Measurements from ENCODE around the gene ARMC7. TPM values are rescaled to one million over a fixed set of nuclear protein-coding genes. Genes with fewer than 3 reads are reported as not detected.

ARMC7 gene
- total and polyA plus RNA-seq, 2 of the 4 experiments (the other 2 are of a cell fraction), result 1.8 to 6.9 TPM

- DNase-seq (no peak), ATAC-seq (ENCODE audit: low read depth) (no peak)
- H3K79me1 ChIP-seq (ENCODE audit: low read depth in 1 of 2, low read length in 2 of 2), result peaks cover 3 to 5% of the 10 kb centered on the region in 2 experiments; a peak in 3 of 4 replicates
- H3K9me1 ChIP-seq (ENCODE audit: insufficient read depth, low read length), result 0 out of 2 replicates have a peak, but pooled peaks cover 3% of the 10 kb centered on the region
- H3K27me3 ChIP-seq (ENCODE audit: control insufficient read depth, insufficient read depth, low read length), result no peaks in the 10 kb centered on the region
- no peak overlapping the region for H3K4me2 ChIP-seq (ENCODE audit: low read depth, low read length)
- no peak overlapping the region for H3K9ac ChIP-seq (ENCODE audit: low read depth, low read length)
- H2AFZ ChIP-seq (replicated peaks; ENCODE audit: low read length, poor library complexity), result no peak overlapping the region
- BruUV-seq (replicated peaks), result no TSS peak
- TF ChIP-seq ELK1 (IDR thresholded peaks at IDR 0.05; ENCODE audit: borderline replicate concordance, low read depth, low read length) (no peak), NFE2L2 (IDR thresholded peaks at IDR 0.05; ENCODE audit: low read depth, low read length) (no peak), MAZ (IDR thresholded peaks at IDR 0.05; ENCODE audit: borderline replicate concordance, low read depth, low read length) (no peak), RFX5 (IDR thresholded peaks at IDR 0.05; ENCODE audit: low read depth, low read length) (no peak), SMC3 (IDR thresholded peaks at IDR 0.05; ENCODE audit: low read depth, low read length) (no peak), MAFK (IDR thresholded peaks at IDR 0.05; ENCODE audit: low read depth, low read length) (no peak), MXI1 (IDR thresholded peaks at IDR 0.05; ENCODE audit: borderline replicate concordance, low read depth, low read length) (no peak), CEBPB (IDR thresholded peaks at IDR 0.05; ENCODE audit: low read depth, low read length) (no peak), CTCF (conservative IDR thresholded peaks at IDR 0.05; ENCODE audit: low read depth, low read length) (no peak), FOS (IDR thresholded peaks at IDR 0.05; ENCODE audit: low read depth, low read length) (no peak), RCOR1 (IDR thresholded peaks at IDR 0.05; ENCODE audit: insufficient replicate concordance, low read length) (no peak), RAD21 (IDR thresholded peaks at IDR 0.05; ENCODE audit: low read length) (no peak), USF2 (IDR thresholded peaks at IDR 0.05; ENCODE audit: low read depth, low read length) (no peak), BHLHE40 (IDR thresholded peaks at IDR 0.05; ENCODE audit: low read depth, low read length) (no peak), CHD1 (IDR thresholded peaks at IDR 0.05; ENCODE audit: low read depth, low read length) (no peak), POLR2A (IDR thresholded peaks at IDR 0.05; ENCODE audit: low read depth, low read length) (no peak)
- H3K27ac ChIP-seq (ENCODE audit: insufficient read depth, low read length), result no peak overlapping the region
- H3K18ac ChIP-seq (ENCODE audit: low read depth, low read length), result no peak overlapping the region
- no peak overlapping the region for H3K14ac ChIP-seq (replicated peaks; ENCODE audit: low read depth, low read length)
- no peak overlapping the region for H2AK9ac ChIP-seq (replicated peaks; ENCODE audit: low read depth, low read length, poor library complexity)
- no peak overlapping the region for H4K5ac ChIP-seq (ENCODE audit: low read depth, low read length)
- no peak overlapping the region for H3K4me3 ChIP-seq (ENCODE audit: insufficient read depth, low read depth, low read length)
- intact Hi-C loops (cut with micrococcal nuclease) (loop anchor here (5.0 to 10.0 kb wide), 2 partner anchors 51 to 143 kb away; partner anchors contain the start of gene NUP85), dilution Hi-C loops (cut with HindIII; ENCODE audit: low sequenced_read_pairs, unreplicated experiment) (no loop called here), in situ Hi-C loops (cut with MboI; ENCODE audit: low sequenced_read_pairs) (loop anchor here (10.0 to 25.0 kb wide), 2 partner anchors 143 to 351 kb away; partner anchors contain the start of genes GRB2 and NUP85)
- ChIA-PET POLR2A (ENCODE audit: unreplicated experiment) (no interaction called here), CTCF (interaction anchor here (0.6 to 2.3 kb wide), 2 partner anchors 12 to 52 kb away, joined by 4 to 13 read pairs; no protein-coding TSS in a partner anchor)
- no peak overlapping the region for H2BK5ac ChIP-seq (ENCODE audit: low read depth, low read length, poor library complexity, severe bottlenecking)
- no peak overlapping the region for H2BK20ac ChIP-seq (ENCODE audit: low read depth, low read length)
- no peaks in the 10 kb centered on the region for H3K9me3 ChIP-seq (ENCODE audit: control insufficient read depth, insufficient read depth, low read length)
- no peak overlapping the region for H4K8ac ChIP-seq (ENCODE audit: low read depth in 2 of 2, low read length in 2 of 2)
- H3K36me3 ChIP-seq (ENCODE audit: control insufficient read depth, insufficient read depth, low read length), result peaks cover 50% of the 10 kb centered on the region
- H3K4ac ChIP-seq (ENCODE audit: low read depth, low read length), result no peak overlapping the region
- H2BK15ac ChIP-seq (ENCODE audit: low read depth, low read length), result no peak overlapping the region
- H3K23ac ChIP-seq (ENCODE audit: low read depth, low read length), result no peak overlapping the region
- no peak overlapping the region for H2BK120ac ChIP-seq (ENCODE audit: low read depth, low read length)
- H2AK5ac ChIP-seq (ENCODE audit: low read depth, low read length), result no peak overlapping the region
- H3K56ac ChIP-seq (ENCODE audit: extremely low read depth, insufficient read depth, low read length), result no peak overlapping the region
- H4K91ac ChIP-seq (ENCODE audit: insufficient read depth, low read depth, low read length), result no peak overlapping the region
- WGBS, 2 experiments (ENCODE audit: extremely low coverage in 2 of 2, insufficient read length in 1 of 2), result 93% methylated on average over 3 of the region's 8 CpGs; no CpG with 5 or more reads in 1 of the 2 experiments
- H4K20me1 ChIP-seq (ENCODE audit: insufficient read depth, low read length), result no peaks in the 10 kb centered on the region
- peaks cover 6% of the 10 kb centered on the region; the same call in 1 of the 2 replicates for H3K4me1 ChIP-seq (ENCODE audit: control insufficient read depth, insufficient read depth, low read length)
These were observed 48.2 kb upstream of the ARMC7 start for GRCh38 chr17:75061618-75062017.
